ENCODE measurements around the gene DLGAP1.

Gene DLGAP1

DNA sequence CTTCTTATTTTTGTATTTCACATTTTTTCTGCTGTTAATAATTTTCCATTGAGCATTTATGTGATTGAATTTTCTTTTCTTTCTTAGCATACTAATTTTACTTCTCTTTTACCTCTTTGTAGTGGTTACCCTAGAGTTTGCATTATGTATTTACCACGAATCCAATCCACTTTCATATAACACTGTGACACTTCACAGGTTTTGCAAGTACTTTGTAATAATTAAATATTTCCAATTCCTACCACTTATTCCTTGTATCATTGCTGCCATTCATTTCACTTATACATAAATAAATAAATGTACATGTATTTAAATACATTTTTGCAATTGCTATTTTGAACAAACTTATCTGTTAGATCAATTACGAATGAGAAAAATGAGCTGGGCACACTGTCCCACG is 894.4 kb downstream of the DLGAP1 start:
- no peak overlapping the region for H3K9ac ChIP-seq (ENCODE audit: low read length)
- TF ChIP-seq EZH2phosphoT487 (conservative IDR thresholded peaks at IDR 0.05; ENCODE audit: low read length) (no peak), CTCF (IDR thresholded peaks at IDR 0.05; ENCODE audit: insufficient read depth, low read length, poor library complexity, severe bottlenecking) (no peak)
- H4K20me1 ChIP-seq (ENCODE audit: low read depth, low read length), result no peaks in the 10 kb centered on the region
- H2AFZ ChIP-seq (ENCODE audit: low read depth, low read length, severe bottlenecking), result no peak overlapping the region
- H3K36me3 ChIP-seq (ENCODE audit: low read length), result no peaks in the 10 kb centered on the region
- no peaks in the 10 kb centered on the region for H3K27me3 ChIP-seq (ENCODE audit: low read length)
- no peaks in the 10 kb centered on the region for H3K9me3 ChIP-seq (ENCODE audit: insufficient read depth, low read length)
- H3F3A ChIP-seq (ENCODE audit: insufficient read depth), result no peaks in the 10 kb centered on the region
- no peaks in the 10 kb centered on the region for H3K79me2 ChIP-seq (ENCODE audit: insufficient read depth, low read length)
- no peak overlapping the region for H3K4me2 ChIP-seq (ENCODE audit: low read depth, low read length, poor library complexity, severe bottlenecking)
- no peaks in the 10 kb centered on the region for H3K9me2 ChIP-seq (replicated peaks; ENCODE audit: insufficient read depth, low read length)
- no peak overlapping the region for H3K4me3 ChIP-seq (ENCODE audit: insufficient read depth, low read length, poor library complexity, severe bottlenecking)
- no peak overlapping the region for H3K27ac ChIP-seq (ENCODE audit: low read depth, low read length)

- Histone ChIP-seq H3K9ac (ENCODE audit: low read length) (no peak overlapping the region), H3K36me3 (ENCODE audit: low read length) (no peaks in the 10 kb centered on the region), H3K27me3 (ENCODE audit: low read length) (no peaks in the 10 kb centered on the region), H3K9me2 (replicated peaks; ENCODE audit: insufficient read depth, low read length) (no peaks in the 10 kb centered on the region), H3K79me2 (ENCODE audit: insufficient read depth, low read length) (no peaks in the 10 kb centered on the region), H4K20me1 (ENCODE audit: low read depth, low read length) (no peaks in the 10 kb centered on the region), H3K9me3 (ENCODE audit: insufficient read depth, low read length) (no peaks in the 10 kb centered on the region), H3F3A (ENCODE audit: insufficient read depth) (no peaks in the 10 kb centered on the region), H3K4me2 (ENCODE audit: low read depth, low read length, poor library complexity, severe bottlenecking) (no peak overlapping the region), H3K4me3 (ENCODE audit: insufficient read depth, low read length, poor library complexity, severe bottlenecking) (no peak overlapping the region), H2AFZ (ENCODE audit: low read depth, low read length, severe bottlenecking) (no peak overlapping the region), H3K27ac (ENCODE audit: low read depth, low read length) (no peak overlapping the region)
- no peak for TF ChIP-seq EZH2phosphoT487 (conservative IDR thresholded peaks at IDR 0.05; ENCODE audit: low read length)
These were observed 900.2 kb downstream of the DLGAP1 start for GRCh38 chr18:3554811-3555427.

GRCh38 chr18:3554091-3554601 is 901.0 kb downstream of the DLGAP1 start:
- Histone ChIP-seq H2AFZ (ENCODE audit: low read depth, low read length, severe bottlenecking) (no peak overlapping the region), H3K36me3 (ENCODE audit: low read length) (no peaks in the 10 kb centered on the region), H3K27ac (ENCODE audit: low read depth, low read length) (no peak overlapping the region), H4K20me1 (ENCODE audit: low read depth, low read length) (no peaks in the 10 kb centered on the region), H3K9me3 (ENCODE audit: insufficient read depth, low read length) (no peaks in the 10 kb centered on the region), H3K9me2 (replicated peaks; ENCODE audit: insufficient read depth, low read length) (no peaks in the 10 kb centered on the region), H3K9ac (ENCODE audit: low read length) (no peak overlapping the region), H3K4me3 (ENCODE audit: insufficient read depth, low read length, poor library complexity, severe bottlenecking) (no peak overlapping the region), H3K79me2 (ENCODE audit: insufficient read depth, low read length) (no peaks in the 10 kb centered on the region), H3F3A (ENCODE audit: insufficient read depth) (no peaks in the 10 kb centered on the region), H3K27me3 (ENCODE audit: low read length) (no peaks in the 10 kb centered on the region), H3K4me2 (ENCODE audit: low read depth, low read length, poor library complexity, severe bottlenecking) (no peak overlapping the region)
- TF ChIP-seq EZH2phosphoT487 (conservative IDR thresholded peaks at IDR 0.05; ENCODE audit: low read length), result no peak
- no peak for TF ChIP-seq CTCF (IDR thresholded peaks at IDR 0.05; ENCODE audit: insufficient read depth, low read length, poor library complexity, severe bottlenecking)

GRCh38 chr18:3552305-3552704 is 902.8 kb downstream of the DLGAP1 start:
- TF ChIP-seq CTCF (IDR thresholded peaks at IDR 0.05; ENCODE audit: insufficient read depth, low read length, poor library complexity, severe bottlenecking) (no peak), EZH2phosphoT487 (conservative IDR thresholded peaks at IDR 0.05; ENCODE audit: low read length) (no peak)
- Histone ChIP-seq H3K9ac (ENCODE audit: low read length) (no peak overlapping the region), H3K27me3 (ENCODE audit: low read length) (no peaks in the 10 kb centered on the region), H3K4me3 (ENCODE audit: insufficient read depth, low read length, poor library complexity, severe bottlenecking) (no peak overlapping the region), H3F3A (ENCODE audit: insufficient read depth) (no peaks in the 10 kb centered on the region), H3K36me3 (ENCODE audit: low read length) (no peaks in the 10 kb centered on the region), H2AFZ (ENCODE audit: low read depth, low read length, severe bottlenecking) (no peak overlapping the region), H3K27ac (ENCODE audit: low read depth, low read length) (no peak overlapping the region), H3K79me2 (ENCODE audit: insufficient read depth, low read length) (no peaks in the 10 kb centered on the region), H3K4me2 (ENCODE audit: low read depth, low read length, poor library complexity, severe bottlenecking) (no peak overlapping the region), H3K9me3 (ENCODE audit: insufficient read depth, low read length) (no peaks in the 10 kb centered on the region), H3K9me2 (replicated peaks; ENCODE audit: insufficient read depth, low read length) (no peaks in the 10 kb centered on the region), H4K20me1 (ENCODE audit: low read depth, low read length) (no peaks in the 10 kb centered on the region)
